HFF-Myc (cell line): ENCODE results near the gene FASTKD1.
A peak's percentile ranks its signal among the peaks of the same experiment; 100 is the strongest.

Experiments used
- DNase-seq: peaks from one replicate; pipeline ENCODE4 v3.0.0-alpha.2; 2011; ENCODE audit warnings: low read depth; ENCODE audit errors: extremely low read depth
- H3K4me3 ChIP-seq: replicated peaks from 2 replicates; pipeline ENCODE4 v1.5.1; 2011; ENCODE audit warnings: low read depth, mild to moderate bottlenecking, control low read depth, low read length
- TF ChIP-seq, protein P1 (sequence below): IDR thresholded peaks from 2 replicates; pipeline ENCODE4 v1.5.1; 2012; ENCODE audit warnings: mild to moderate bottlenecking, low read depth, low read length, control low read depth; ENCODE audit errors: missing control alignments

Gene FASTKD1

DNA sequence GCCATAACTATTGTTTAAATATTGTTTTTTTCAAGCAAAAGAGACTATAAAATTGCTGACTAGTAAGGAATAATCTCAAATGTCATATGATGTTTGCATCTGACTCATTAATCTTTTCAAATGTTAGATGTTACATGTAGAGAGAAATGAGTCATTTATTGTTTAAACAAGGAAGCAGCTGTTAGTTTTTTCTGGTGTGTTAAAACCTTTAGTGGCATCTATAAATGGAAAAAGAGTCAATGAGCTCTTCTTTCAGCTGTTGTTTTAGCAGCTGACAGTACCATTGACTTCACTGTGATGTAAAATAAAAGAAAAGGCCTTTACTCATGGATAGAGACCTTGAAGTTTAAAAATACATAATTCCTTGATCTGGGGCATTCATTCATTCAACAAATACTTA, 66.0 kb downstream of the FASTKD1 start:
- TF ChIP-seq, protein P1, sequence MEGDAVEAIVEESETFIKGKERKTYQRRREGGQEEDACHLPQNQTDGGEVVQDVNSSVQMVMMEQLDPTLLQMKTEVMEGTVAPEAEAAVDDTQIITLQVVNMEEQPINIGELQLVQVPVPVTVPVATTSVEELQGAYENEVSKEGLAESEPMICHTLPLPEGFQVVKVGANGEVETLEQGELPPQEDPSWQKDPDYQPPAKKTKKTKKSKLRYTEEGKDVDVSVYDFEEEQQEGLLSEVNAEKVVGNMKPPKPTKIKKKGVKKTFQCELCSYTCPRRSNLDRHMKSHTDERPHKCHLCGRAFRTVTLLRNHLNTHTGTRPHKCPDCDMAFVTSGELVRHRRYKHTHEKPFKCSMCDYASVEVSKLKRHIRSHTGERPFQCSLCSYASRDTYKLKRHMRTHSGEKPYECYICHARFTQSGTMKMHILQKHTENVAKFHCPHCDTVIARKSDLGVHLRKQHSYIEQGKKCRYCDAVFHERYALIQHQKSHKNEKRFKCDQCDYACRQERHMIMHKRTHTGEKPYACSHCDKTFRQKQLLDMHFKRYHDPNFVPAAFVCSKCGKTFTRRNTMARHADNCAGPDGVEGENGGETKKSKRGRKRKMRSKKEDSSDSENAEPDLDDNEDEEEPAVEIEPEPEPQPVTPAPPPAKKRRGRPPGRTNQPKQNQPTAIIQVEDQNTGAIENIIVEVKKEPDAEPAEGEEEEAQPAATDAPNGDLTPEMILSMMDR = no peak
- H3K4me3 ChIP-seq = no peak overlapping the region
- peak; percentile 16 for DNase-seq

DNA sequence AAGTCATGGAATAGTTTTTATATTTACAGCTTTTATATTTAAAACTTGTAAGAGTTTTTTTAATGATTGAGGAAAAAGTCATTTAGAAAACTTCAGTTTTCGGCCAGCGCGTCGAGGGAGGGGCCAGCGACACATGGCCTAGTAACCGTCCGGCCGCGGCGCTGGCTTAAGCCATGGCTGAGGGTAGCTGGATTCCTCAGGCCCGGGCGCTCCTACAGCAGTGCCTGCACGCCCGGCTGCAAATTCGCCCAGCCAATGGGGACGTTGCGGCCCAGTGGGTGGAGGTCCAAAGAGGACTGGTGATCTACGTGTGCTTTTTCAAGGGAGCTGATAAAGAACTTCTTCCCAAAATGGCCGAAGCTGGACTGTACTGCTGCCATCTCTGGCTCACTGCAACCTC, 69.0 kb downstream of the FASTKD1 start:
- TF ChIP-seq, protein P1 = no peak
- no peak for DNase-seq
- no peak overlapping the region for H3K4me3 ChIP-seq

DNA sequence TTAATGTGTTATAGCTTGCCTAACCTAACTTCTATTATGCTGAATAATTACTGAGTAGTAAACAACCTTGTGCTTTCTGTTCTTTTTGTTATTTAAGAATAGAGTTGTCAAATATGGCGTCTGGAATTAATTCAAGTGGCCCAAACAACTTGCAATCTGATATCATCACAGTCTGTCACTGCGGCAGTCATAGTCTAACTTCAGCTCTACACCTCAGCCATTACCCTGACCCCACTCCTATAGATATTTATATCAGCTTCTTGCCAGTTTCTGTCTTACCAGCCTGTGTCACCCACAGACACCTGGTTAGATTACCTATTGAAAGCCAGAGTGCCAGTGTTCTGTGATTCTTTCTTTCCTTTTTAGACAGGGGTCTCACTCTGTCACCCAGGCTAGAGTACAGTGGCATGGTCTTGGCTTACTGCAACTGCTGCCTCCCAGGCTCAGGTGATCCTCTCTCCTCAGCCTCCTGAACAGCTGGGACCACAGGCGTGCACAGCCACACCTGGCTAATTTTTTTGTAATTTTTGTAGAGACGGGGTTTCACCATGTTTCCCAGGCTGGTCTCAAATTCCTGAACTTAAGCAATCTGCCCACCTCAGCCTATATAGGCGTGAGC, 78.2 kb downstream of the FASTKD1 start:
- TF ChIP-seq, protein P1 = no peak
- no peak for DNase-seq
- H3K4me3 ChIP-seq = no peak overlapping the region

DNA sequence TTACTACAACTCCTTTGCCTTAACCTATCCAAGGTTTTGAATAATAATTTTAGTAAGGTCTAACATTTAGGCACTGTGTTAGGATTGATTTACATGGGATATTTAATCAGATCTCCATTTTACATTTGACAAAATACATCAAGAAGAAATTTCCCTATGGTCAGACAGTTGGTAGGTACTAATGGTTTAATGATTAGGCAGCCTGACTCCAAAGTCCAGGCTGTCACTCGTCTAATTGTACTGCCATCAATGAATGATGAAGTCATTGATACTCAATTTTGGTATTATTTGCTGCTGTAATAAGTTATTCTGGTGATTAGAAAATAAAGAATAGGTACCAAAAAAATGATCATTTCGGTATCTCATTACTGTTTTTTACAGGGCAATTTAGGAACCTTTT, 80.3 kb downstream of the FASTKD1 start:
- TF ChIP-seq, protein P1 = no peak
- H3K4me3 ChIP-seq = no peak overlapping the region
- DNase-seq = no peak

DNA sequence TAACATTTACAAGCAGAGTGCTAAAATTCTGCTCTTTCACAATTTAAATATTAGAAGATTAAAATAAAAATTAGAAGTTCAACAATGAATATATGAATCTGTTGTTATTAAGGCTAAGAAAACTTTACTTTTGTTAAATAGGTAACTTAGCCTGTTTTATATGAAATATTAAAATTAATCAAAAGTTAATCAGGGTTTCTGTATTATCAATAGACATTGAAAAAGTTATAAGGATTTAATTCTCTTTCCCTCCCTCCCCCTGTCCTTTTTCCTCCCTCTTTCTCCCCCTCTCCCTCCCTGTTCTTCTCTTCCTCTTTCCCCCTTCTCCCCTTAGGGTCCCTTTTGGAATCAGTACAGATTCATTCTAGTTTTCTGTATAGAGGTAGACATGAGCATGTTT, 82.3 kb downstream of the FASTKD1 start:
- no peak for DNase-seq
- H3K4me3 ChIP-seq = no peak overlapping the region
- TF ChIP-seq, protein P1 = no peak

DNA sequence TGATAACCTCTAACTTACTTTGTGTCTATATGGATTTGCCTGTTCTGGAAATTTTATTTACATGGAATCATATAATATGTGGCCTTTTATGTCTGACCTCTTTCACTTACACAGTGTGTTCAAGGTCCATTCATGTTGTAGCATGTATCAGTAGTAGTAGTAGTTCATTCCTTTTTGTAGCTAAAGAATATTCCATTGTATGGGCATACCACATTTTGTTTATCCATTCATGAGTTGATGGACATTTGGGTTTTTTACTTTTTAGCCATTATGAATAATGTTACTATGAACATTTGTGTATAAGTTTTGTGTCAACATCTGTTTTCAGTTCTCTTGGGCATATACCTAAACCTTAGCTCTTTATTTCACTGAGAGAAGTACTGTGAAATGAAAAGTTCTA, 82.8 kb downstream of the FASTKD1 start:
- DNase-seq = no peak
- H3K4me3 ChIP-seq = no peak overlapping the region
- TF ChIP-seq, protein P1 = no peak

DNA sequence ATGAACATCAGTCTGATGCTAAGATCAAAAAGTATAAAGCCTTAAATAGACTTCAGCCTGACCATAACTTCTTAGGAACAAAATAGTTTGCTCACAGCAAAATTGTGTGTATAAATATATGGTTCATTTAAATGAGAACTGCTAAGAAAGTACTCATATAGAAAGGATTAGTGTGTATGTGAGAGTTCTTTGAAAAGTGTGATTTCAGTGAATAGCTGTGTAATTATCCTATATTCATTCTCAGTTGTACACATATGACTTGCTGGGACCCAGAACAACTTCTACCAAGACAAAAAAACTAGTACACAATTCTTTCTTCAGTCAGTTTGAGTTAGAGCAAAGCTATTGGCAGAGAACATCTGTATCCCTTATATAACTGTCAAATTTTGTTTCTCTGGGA, 87.2 kb downstream of the FASTKD1 start:
- TF ChIP-seq, protein P1 = no peak
- no peak for DNase-seq
- H3K4me3 ChIP-seq = no peak overlapping the region
